Rectal smooth muscle tissue (tissue), 1 donor: ENCODE measurements around the gene TPH1.
"Not testable (repeated sequence)": the region's sequence is repeated elsewhere in the genome, so short reads cannot be mapped to it uniquely, and the experiment has no call there.

Experiments
- H3K27ac ChIP-seq: one replicate; pipeline ENCODE4 v1.7.0; 2013; ENCODE audit warnings: low read depth, low read length, inconsistent platforms
- H3K27me3 ChIP-seq: one replicate; pipeline ENCODE4 v1.7.0; 2013; ENCODE audit warnings: low read length; ENCODE audit not compliant: control insufficient read depth, insufficient read depth
- H3K36me3 ChIP-seq: one replicate; pipeline ENCODE4 v1.7.0; 2013; ENCODE audit warnings: low read length; ENCODE audit not compliant: control insufficient read depth, insufficient read depth
- H3K4me1 ChIP-seq: one replicate; pipeline ENCODE4 v1.7.0; 2013; ENCODE audit warnings: low read length; ENCODE audit not compliant: control insufficient read depth, insufficient read depth
- H3K4me3 ChIP-seq: one replicate; pipeline ENCODE4 v1.7.0; 2013; ENCODE audit warnings: low read length
- H3K9ac ChIP-seq: one replicate; pipeline ENCODE4 v1.7.0; 2013; ENCODE audit warnings: low read length

Gene TPH1

GRCh38 chr11:18014876-18015275, 31.2 kb downstream of the TPH1 start:
- Histone ChIP-seq H3K4me3 (no peak overlapping the region), H3K9ac (no peak overlapping the region), H3K36me3 (no peaks in the 10 kb centered on the region), H3K27me3 (no peaks in the 10 kb centered on the region), H3K27ac (no peak overlapping the region), H3K4me1 (no peaks in the 10 kb centered on the region)

GRCh38 chr11:18013790-18014507, 32.1 kb downstream of the TPH1 start:
- H3K4me3 ChIP-seq: peak overlapping the region; percentile 95
- H3K4me1 ChIP-seq: no peaks in the 10 kb centered on the region
- H3K27me3 ChIP-seq: no peaks in the 10 kb centered on the region
- H3K9ac ChIP-seq: peak overlapping the region; percentile 16
- no peaks in the 10 kb centered on the region for H3K36me3 ChIP-seq
- no peak overlapping the region for H3K27ac ChIP-seq

GRCh38 chr11:18012906-18013781, 32.9 kb downstream of the TPH1 start, which contains the start of gene SERGEF:
Gene SERGEF (minus strand): TSS chr11:18013047. CDS start chr11:18013010, 37 bp downstream.
- no peaks in the 10 kb centered on the region for H3K27me3 ChIP-seq
- H3K9ac ChIP-seq: peak within 1 kb of the TSS; percentile 81
- H3K4me1 ChIP-seq: no peaks in the 10 kb centered on the region
- H3K36me3 ChIP-seq: no peaks in the 10 kb centered on the region
- H3K27ac ChIP-seq: peak within 1 kb of the TSS; percentile 70
- H3K4me3 ChIP-seq: peak within 1 kb of the TSS; percentile 95

- no peaks in the 10 kb centered on the region for H3K4me1 ChIP-seq
- peak overlapping the region; percentile 95 for H3K4me3 ChIP-seq
- H3K27me3 ChIP-seq: no peaks in the 10 kb centered on the region
- no peaks in the 10 kb centered on the region for H3K36me3 ChIP-seq
- H3K9ac ChIP-seq: peak overlapping the region; percentile 7
- H3K27ac ChIP-seq: no peak overlapping the region
Measured at GRCh38 chr11:18012122-18012905, 33.8 kb downstream of the TPH1 start.

DNA sequence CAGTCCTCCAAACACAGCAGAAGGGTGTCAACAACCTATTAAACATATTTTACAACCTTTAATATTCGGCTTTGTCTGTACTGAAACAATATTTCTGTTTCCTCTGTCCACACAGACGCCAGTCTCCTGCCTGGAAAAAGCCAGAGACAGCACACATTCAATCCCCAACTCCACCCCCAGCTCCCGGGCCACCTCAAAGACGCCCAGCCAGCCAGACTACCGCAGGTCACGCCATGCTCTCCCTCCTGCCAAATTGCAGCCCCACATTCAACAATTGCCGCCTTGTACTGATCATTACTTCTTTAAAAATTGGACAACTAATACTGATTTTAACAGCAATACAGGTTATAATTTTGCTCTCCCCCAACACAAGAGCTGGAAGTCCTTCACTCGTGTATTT, 34.4 kb downstream of the TPH1 start:
- Histone ChIP-seq H3K4me1 (no peaks in the 10 kb centered on the region), H3K27ac (no peak overlapping the region), H3K36me3 (no peaks in the 10 kb centered on the region), H3K4me3 (peak overlapping the region; percentile 95), H3K9ac (no peak overlapping the region), H3K27me3 (no peaks in the 10 kb centered on the region)

GRCh38 chr11:18010977-18011586, 35.0 kb downstream of the TPH1 start:
- Histone ChIP-seq H3K27ac (no peak overlapping the region), H3K36me3 (no peaks in the 10 kb centered on the region), H3K9ac (no peak overlapping the region), H3K4me1 (no peaks in the 10 kb centered on the region), H3K27me3 (no peaks in the 10 kb centered on the region), H3K4me3 (no peak overlapping the region)

DNA sequence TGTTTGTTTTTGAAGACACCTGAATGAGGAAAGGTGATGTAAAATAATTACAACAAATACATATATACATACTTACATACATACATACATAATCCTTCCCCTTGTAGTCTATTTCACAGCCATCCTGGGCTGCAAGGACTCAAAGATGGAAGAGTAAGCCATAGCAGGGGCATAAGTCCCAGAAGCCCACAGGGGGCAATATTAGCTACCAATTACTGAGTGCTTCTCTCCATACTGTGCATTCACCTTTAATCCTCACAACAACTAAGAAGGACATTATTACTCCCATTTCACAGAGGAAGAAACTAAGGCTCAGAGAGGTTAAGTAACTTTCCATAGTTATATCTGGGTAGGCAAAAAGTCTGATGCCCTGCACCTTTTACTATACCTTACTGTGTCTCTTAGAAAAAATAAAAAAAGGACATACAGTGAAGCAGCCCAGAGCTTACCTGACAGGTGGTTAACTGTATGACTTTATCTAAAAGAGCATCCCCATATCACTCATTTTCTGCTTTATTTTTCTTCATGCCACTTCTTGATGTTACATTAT, 35.9 kb downstream of the TPH1 start:
- no peak overlapping the region for H3K4me3 ChIP-seq
- no peak overlapping the region for H3K9ac ChIP-seq
- no peaks in the 10 kb centered on the region for H3K27me3 ChIP-seq
- H3K27ac ChIP-seq: no peak overlapping the region
- no peaks in the 10 kb centered on the region for H3K4me1 ChIP-seq
- peaks cover 5% of the 10 kb centered on the region for H3K36me3 ChIP-seq

DNA sequence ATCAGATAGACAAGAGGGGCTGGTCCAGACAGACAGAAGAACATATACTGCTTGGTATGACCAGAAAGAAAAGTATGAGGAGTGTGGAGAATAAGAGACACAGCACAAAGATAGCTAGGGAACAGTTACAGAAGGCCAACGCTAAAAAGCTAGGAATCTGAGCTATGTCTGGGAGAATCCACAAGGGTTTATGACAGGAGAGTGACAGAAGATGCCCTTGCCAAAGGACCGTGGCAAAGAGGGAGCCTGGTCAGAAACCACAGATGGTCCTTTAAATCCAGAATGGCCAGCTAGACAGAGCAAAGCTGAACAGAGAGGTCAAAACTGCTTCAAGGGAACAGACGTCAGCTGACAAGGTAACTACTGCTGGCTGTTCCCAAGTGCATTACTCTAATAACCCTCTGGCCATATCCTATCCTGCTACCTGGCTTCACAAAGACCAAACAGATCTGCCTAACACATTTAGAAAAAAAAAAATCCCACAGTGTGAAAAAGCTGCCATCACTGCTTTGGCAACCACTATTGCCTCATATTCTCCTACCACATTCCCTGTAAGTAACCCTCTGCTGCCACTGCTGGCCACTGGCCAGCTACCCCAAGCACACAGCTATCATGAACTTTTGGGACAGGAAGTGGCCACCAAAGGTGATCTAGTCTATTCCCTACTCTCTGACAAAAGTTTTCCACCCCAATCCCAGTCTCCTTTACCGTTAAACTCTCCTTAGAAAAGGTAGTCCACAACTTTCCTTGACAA, 40.5 kb downstream of the TPH1 start:
- Histone ChIP-seq H3K4me1 (no peaks in the 10 kb centered on the region), H3K27me3 (no peaks in the 10 kb centered on the region), H3K27ac (no peak overlapping the region), H3K4me3 (no peak overlapping the region), H3K36me3 (peaks cover 12% of the 10 kb centered on the region), H3K9ac (no peak overlapping the region)

GRCh38 chr11:18001191-18001590, 44.9 kb downstream of the TPH1 start:
- no peaks in the 10 kb centered on the region for H3K4me1 ChIP-seq
- no peaks in the 10 kb centered on the region for H3K27me3 ChIP-seq
- H3K27ac ChIP-seq: no peak overlapping the region
- H3K9ac ChIP-seq: no peak overlapping the region
- H3K4me3 ChIP-seq: no peak overlapping the region
- H3K36me3 ChIP-seq: peaks cover 16% of the 10 kb centered on the region

DNA sequence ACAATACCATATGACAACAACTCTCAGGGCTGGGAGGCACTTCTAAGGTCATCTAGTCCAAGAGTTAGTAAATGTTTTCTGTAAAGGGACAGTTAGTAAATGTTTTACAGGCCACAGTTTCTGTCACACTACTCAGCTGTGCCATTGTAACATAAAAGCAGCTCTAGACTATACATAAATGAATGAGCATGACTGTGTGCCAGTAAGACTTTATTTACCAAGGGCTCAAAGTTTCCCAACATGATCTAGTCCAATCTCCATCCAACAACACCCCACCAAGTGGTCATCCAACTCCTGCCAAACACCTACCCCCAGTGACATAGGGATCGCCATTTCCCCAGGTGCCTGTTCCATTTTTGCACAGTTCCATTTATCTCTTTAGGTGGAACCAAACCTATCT, 45.3 kb downstream of the TPH1 start:
- peaks cover 19% of the 10 kb centered on the region for H3K36me3 ChIP-seq
- H3K9ac ChIP-seq: no peak overlapping the region
- H3K27ac ChIP-seq: no peak overlapping the region
- H3K4me1 ChIP-seq: no peaks in the 10 kb centered on the region
- H3K4me3 ChIP-seq: no peak overlapping the region
- H3K27me3 ChIP-seq: no peaks in the 10 kb centered on the region

- H3K4me1 ChIP-seq, H3K27ac ChIP-seq, H3K27me3 ChIP-seq, H3K9ac ChIP-seq, H3K4me3 ChIP-seq: not testable (repeated sequence)
- H3K36me3 ChIP-seq: peaks cover 17% of the 10 kb centered on the region
Measured at GRCh38 chr11:18000128-18000527, 45.9 kb downstream of the TPH1 start.
